ENCODE data around the gene XPNPEP2. TPM values are rescaled to one million over a fixed set of nuclear protein-coding genes. Genes with fewer than 3 reads are reported as not detected.

XPNPEP2 gene
- total RNA-seq, 2 donors from 2014 or later: 2.7 to 4.2 TPM

- TF ChIP-seq CTCF (IDR thresholded peaks at IDR 0.05): no peak
- Histone ChIP-seq H3K27me3 (replicated peaks; ENCODE audit: insufficient read depth) (no peaks in the 10 kb centered on the region), H3K9me3 (no peaks in the 10 kb centered on the region), H3K27ac (no peak overlapping the region), H3K4me1 (ENCODE audit: control insufficient read depth in 1 of 2, low read depth in 2 of 2) (peaks cover 0 to 10% of the 10 kb centered on the region in 2 donors), H3K4me3 (no peak overlapping the region), H3K36me3 (no peaks in the 10 kb centered on the region)
- ATAC-seq (ENCODE audit: insufficient number of reproducible peaks, low FRiP score, low read depth) (no peak), DNase-seq (ENCODE audit: low spot score) (no peak)
Measured at GRCh38 chrX:129706400-129707072, 32.2 kb upstream of the XPNPEP2 start.

GRCh38 chrX:129714581-129714980 is 24.2 kb upstream of the XPNPEP2 start:
- H3K27ac ChIP-seq: no peak overlapping the region
- no peaks in the 10 kb centered on the region for H3K27me3 ChIP-seq (replicated peaks; ENCODE audit: insufficient read depth)
- H3K9me3 ChIP-seq: no peaks in the 10 kb centered on the region
- no peaks in the 10 kb centered on the region for H3K4me1 ChIP-seq (ENCODE audit: control insufficient read depth in 1 of 2, low read depth in 2 of 2)
- H3K4me3 ChIP-seq: no peak overlapping the region
- H3K36me3 ChIP-seq: no peaks in the 10 kb centered on the region
- DNase-seq (ENCODE audit: low spot score) (no peak), ATAC-seq (ENCODE audit: insufficient number of reproducible peaks, low FRiP score, low read depth) (no peak)
- TF ChIP-seq CTCF (IDR thresholded peaks at IDR 0.05): no peak

- Histone ChIP-seq H3K27ac (no peak overlapping the region), H3K36me3 (no peaks in the 10 kb centered on the region), H3K4me3 (no peak overlapping the region), H3K27me3 (replicated peaks; ENCODE audit: insufficient read depth) (no peaks in the 10 kb centered on the region), H3K4me1 (ENCODE audit: control insufficient read depth in 1 of 2, low read depth in 2 of 2) (no peaks in the 10 kb centered on the region), H3K9me3 (no peaks in the 10 kb centered on the region)
- no peak for ATAC-seq (ENCODE audit: insufficient number of reproducible peaks, low FRiP score, low read depth)
- no peak for TF ChIP-seq CTCF (IDR thresholded peaks at IDR 0.05)
- no peak for DNase-seq (ENCODE audit: low spot score)
Measured at GRCh38 chrX:129716507-129716906, 22.3 kb upstream of the XPNPEP2 start.

GRCh38 chrX:129717892-129718291 is 20.9 kb upstream of the XPNPEP2 start:
- Histone ChIP-seq H3K27ac (no peak overlapping the region), H3K27me3 (replicated peaks; ENCODE audit: insufficient read depth) (no peaks in the 10 kb centered on the region), H3K36me3 (no peaks in the 10 kb centered on the region), H3K4me3 (no peak overlapping the region), H3K9me3 (no peaks in the 10 kb centered on the region), H3K4me1 (ENCODE audit: control insufficient read depth in 1 of 2, low read depth in 2 of 2) (no peaks in the 10 kb centered on the region)
- DNase-seq (ENCODE audit: low spot score) (peak; percentile 30), ATAC-seq (ENCODE audit: insufficient number of reproducible peaks, low FRiP score, low read depth) (peak; percentile 36)
- TF ChIP-seq CTCF (IDR thresholded peaks at IDR 0.05): no peak

GRCh38 chrX:129718676-129719075 is 20.1 kb upstream of the XPNPEP2 start:
- H3K36me3 ChIP-seq: no peaks in the 10 kb centered on the region
- DNase-seq (ENCODE audit: low spot score) (no peak), ATAC-seq (ENCODE audit: insufficient number of reproducible peaks, low FRiP score, low read depth) (no peak)
- H3K27ac ChIP-seq: no peak overlapping the region
- no peaks in the 10 kb centered on the region for H3K27me3 ChIP-seq (replicated peaks; ENCODE audit: insufficient read depth)
- H3K9me3 ChIP-seq: no peaks in the 10 kb centered on the region
- H3K4me1 ChIP-seq (ENCODE audit: control insufficient read depth in 1 of 2, low read depth in 2 of 2): no peaks in the 10 kb centered on the region
- no peak overlapping the region for H3K4me3 ChIP-seq
- TF ChIP-seq CTCF (IDR thresholded peaks at IDR 0.05): no peak
